VCaP (cell line): ENCODE results near the gene AATK.
"Not testable (repeated sequence)": the region's sequence is repeated elsewhere in the genome, so short reads cannot be mapped to it uniquely, and the experiment has no call there.

Experiments
- H3K27ac ChIP-seq: fragments of 450-650 bp; 2 replicates; pipeline ENCODE4 v1.5.1; 2017
- TF ChIP-seq, protein P1 (sequence below): fragments of 450-650 bp; conservative IDR thresholded peaks from 2 replicates; pipeline ENCODE4 v1.5.1; 2017; ENCODE audit warnings: mild to moderate bottlenecking, moderate library complexity

Gene AATK

DNA sequence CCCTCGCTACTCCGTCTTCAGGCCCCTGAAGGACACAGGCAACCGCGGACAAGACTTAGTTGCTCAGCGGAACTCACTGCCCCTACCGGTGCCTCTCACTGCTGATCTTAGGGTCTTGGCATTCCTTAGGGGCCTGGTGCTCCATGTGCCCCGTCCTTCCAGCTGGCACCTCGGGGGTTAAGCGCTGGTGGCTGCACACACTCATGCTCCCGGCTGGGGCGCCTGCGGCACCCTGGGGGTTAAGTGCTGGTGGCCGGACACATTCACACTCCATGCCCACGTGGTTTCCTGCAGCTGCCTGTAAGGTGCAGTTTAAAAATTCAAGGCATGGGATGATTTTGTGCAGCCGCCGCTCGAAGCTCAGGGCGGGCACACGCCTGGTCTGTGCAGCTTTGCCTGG is 86.0 kb downstream of the AATK start:
- TF ChIP-seq, protein P1, sequence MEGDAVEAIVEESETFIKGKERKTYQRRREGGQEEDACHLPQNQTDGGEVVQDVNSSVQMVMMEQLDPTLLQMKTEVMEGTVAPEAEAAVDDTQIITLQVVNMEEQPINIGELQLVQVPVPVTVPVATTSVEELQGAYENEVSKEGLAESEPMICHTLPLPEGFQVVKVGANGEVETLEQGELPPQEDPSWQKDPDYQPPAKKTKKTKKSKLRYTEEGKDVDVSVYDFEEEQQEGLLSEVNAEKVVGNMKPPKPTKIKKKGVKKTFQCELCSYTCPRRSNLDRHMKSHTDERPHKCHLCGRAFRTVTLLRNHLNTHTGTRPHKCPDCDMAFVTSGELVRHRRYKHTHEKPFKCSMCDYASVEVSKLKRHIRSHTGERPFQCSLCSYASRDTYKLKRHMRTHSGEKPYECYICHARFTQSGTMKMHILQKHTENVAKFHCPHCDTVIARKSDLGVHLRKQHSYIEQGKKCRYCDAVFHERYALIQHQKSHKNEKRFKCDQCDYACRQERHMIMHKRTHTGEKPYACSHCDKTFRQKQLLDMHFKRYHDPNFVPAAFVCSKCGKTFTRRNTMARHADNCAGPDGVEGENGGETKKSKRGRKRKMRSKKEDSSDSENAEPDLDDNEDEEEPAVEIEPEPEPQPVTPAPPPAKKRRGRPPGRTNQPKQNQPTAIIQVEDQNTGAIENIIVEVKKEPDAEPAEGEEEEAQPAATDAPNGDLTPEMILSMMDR, result no peak
- H3K27ac ChIP-seq, result peak overlapping the region; percentile 98

DNA sequence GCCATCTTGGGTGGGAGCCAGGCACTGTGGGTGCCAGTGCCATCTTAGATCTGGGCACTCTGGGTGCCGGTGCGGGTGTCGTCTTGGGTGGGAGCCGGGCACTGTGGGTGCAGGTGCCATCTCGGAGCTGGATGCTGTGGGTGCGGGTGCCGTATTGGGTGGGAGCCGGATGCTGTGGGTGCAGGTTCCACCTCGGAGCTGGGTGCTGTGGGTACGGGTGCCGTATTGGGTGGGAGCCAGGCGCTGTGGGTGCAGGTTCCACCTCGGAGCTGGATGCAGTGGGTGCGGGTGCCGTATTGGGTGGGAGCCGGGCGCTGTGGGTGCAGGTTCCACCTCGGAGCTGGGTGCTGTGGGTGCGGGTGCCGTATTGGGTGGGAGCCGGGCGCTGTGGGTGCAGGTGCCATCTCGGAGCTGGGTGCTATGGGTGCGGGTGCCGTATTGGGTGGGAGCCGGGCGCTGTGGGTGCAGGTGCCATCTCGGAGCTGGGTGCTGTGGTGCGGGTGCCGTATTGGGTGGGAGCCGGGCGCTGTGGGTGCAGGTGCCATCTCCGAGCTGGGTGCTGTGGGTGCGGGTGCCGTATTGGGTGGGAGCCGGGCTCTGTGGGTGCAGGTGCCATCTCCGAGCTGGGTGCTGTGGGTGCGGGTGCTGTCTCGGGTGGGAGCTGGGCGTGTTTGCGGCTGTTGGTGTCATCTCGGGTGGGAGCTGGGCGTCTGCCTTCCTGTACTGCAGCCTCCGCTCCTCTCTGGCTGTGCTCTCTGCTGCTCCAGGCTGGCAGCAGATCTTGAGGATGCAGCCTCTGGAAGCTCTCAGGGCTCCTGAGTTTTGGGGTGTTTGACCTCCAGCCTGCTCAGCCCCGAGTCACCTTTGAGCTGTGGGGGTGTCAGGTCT is 87.8 kb downstream of the AATK start:
- not testable (repeated sequence) for H3K27ac ChIP-seq

DNA sequence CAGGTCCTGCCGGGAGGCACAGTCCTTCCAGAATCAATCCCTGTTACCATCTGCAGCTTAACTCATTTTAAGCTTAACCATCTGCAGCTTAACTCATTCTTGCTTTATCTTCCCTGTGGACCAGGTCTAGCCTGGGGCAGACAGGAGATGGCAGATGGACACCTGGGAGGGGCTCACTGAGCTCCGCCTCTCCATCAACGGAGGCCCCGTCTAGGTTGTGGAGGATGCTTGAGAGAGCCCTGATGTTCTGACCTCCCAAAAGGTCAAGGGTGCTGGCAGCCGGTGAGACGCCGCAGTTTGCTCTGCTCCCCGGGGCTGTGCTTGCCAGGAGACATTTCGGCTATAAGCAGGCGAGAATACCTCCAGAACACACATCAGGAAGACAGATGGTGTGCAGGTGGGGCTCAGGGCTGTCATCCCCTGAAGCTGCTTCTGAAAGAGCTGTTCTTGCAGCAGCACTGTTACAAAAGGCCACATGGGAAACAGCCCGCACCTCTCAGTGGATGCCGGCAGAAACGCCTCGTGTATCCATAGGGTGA is 89.8 kb downstream of the AATK start:
- TF ChIP-seq, protein P1, result no peak
- H3K27ac ChIP-seq, result no peak overlapping the region

DNA sequence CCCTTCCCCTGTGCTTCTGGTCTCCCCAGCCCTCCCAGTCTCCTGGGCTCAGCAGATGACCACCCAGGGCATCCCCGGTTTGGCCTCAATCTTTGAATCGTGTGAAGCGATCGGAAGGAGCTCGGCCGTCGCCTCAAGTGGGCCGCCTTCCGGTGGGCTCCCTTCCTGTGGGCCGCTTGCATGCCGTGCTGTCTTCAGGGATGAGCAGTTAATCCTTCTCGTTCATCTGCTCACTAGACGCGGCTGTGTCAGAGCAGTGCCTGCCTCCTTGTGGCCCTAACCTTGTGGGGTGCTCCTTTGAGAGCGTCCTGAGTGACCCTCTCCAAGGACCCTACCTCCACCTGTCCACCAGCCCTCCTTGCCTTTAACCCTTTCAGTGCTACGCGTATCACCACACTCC is 90.7 kb downstream of the AATK start:
- no peak overlapping the region for H3K27ac ChIP-seq
- TF ChIP-seq, protein P1, result no peak

DNA sequence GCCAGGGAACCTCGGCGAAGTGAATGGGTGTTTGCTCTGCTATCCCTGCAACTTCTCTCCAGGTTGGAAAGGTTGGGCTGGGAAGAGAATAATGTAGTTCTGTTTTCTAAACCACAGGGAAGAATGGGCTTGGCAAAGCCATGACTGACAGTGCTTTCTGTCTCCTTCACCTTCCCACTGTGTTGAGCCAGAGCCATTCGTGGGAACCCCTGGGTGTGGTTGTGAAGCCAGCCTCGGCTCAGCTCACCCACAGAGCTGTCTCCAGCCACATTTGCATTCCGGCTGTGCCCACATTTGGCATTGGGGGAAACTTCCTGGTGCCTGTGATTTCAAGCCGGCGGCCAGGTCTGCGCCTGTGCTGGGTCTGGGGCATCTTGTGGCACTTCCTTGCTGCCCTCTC is 91.1 kb downstream of the AATK start:
- TF ChIP-seq, protein P1, result no peak
- no peak overlapping the region for H3K27ac ChIP-seq

DNA sequence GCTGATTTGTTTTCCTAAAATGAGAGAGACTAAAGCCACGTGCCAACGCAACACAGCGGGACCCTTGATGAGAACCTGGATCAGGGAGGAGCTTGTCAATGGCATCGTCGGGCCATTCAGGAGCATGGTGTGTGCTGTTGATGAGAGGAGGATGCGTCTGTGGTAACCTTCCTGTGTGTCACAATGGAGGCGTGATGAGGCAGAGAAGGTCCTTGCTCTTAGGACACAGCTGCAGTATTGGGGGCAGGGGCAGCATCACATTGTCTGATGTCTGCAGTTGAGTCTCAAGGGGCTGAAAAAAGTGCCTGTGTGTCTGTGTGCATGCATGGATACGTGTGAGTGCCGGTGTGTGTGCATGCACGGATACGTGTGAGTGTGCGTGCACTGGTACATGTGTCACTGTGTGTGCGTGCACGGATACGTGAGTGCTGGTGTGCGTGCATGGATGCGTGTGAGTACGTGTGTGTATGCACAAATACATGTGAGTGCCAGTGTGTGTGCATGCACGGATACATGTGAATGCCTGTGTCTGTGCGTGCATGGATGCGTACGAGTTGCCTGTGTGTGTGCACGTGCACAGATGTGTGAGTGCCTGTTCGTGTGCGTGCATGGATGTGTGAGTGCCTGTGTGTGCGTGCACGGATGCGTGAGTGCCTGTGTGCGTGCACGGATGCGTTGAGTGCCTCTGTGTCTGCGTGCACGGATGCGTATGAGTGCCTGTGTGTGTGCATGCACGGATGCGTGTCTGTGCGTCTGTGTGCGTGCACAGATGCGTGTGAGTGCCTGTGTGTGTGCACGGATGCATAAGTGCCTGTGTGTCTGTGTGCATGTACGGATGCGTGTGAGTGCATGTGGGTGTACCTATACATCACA is 91.8 kb downstream of the AATK start:
- TF ChIP-seq, protein P1, result no peak
- no peak overlapping the region for H3K27ac ChIP-seq

DNA sequence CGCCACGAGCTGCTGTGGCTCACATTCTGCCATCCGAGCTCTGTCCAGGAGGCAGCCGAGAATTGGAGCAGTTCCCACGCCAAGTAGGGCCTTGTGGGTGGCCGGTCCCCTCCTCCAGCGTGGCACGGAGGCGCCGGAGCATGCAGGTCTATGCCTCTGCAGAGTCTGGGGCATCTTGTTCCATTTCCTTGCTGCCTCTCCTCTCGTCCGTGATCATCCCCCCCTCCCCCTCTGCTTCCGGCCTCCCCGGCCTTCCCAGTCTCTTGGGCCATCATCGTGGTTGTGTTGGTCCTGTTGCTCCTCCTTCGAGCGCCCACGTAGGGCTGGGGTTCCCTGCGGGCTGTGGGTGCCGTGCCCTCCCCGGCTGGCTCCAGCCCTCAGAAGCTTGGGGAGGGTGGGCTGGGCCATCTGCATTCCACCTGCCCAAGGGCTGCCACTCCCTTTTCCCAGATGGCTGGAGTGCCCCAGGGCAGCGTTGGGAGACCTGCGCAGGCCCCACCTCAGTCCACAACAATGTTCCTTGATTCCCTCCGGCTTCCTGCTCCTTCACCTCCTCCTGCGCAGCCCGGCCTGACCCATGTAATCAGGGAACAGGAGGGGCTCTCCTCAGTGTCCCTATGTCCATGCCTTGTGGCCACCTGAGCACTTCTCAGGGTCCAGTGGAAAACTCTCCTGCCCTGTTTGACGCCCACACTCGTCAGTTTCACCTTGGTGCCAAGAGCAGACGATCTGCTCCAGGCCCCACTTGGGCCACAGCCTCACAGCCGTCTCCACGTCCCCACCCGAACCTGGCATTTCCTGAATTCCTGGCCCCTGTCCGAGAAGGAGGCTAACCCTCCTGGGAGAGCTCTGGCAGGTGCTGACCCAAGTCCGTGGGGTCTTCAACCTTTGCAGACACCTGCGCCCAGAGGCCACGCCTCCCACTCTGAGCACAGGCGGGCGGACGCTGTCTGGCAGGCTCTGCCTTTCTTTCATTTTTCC is 94.0 kb downstream of the AATK start:
- TF ChIP-seq, protein P1, result no peak
- no peak overlapping the region for H3K27ac ChIP-seq
